Calu3 (cell line): ENCODE data around the gene MIEN1. TPM values are rescaled to one million over a fixed set of nuclear protein-coding genes. Genes with fewer than 3 reads are reported as not detected.

Experiments used
- BruUV-seq: library from RNA; stranded (reverse); fragments of 400-500 nt; replicated peaks from 2 replicates; lab custom pipeline; 2021; lab: Mats Ljungman, UMichigan
- CTCF ChIA-PET: fragments of 300-600 bp; sonication (Branson Sonifier 250); formaldehyde crosslinking; loops from one replicate; lab custom pipeline; 2022; ENCODE audit warnings: antibody characterized with exemption; lab: Charles Lee
- DNase-seq: peaks from one replicate; pipeline ENCODE4 v3.0.0; 2022
- H3K27ac Mint-ChIP-seq: one replicate; pipeline ENCODE4 v1.8.0; 2022; ENCODE audit warnings: mixed read lengths; ENCODE audit not compliant: unreplicated experiment
- H3K27me3 Mint-ChIP-seq: one replicate; pipeline ENCODE4 v1.8.0; 2022; ENCODE audit warnings: mixed read lengths; ENCODE audit not compliant: unreplicated experiment
- H3K36me3 Mint-ChIP-seq: one replicate; pipeline ENCODE4 v1.8.0; 2022; ENCODE audit warnings: mild to moderate bottlenecking, moderate library complexity, mixed read lengths; ENCODE audit not compliant: insufficient read depth, unreplicated experiment
- H3K4me1 Mint-ChIP-seq: one replicate; pipeline ENCODE4 v1.8.0; 2022; ENCODE audit warnings: mild to moderate bottlenecking, low read depth, mixed read lengths; ENCODE audit not compliant: unreplicated experiment
- H3K4me3 Mint-ChIP-seq: one replicate; pipeline ENCODE4 v1.8.0; 2022; ENCODE audit warnings: mild to moderate bottlenecking, low read depth, moderate library complexity, mixed read lengths; ENCODE audit not compliant: unreplicated experiment
- H3K9me3 Mint-ChIP-seq: one replicate; pipeline ENCODE4 v1.8.0; 2022; ENCODE audit warnings: low read depth, mixed read lengths; ENCODE audit not compliant: unreplicated experiment
- CTCF ChIP-seq: fragments of 200-600 bp; IDR thresholded peaks from one replicate; pipeline ENCODE4 v1.8.0; 2022; ENCODE audit warnings: antibody characterized with exemption; ENCODE audit not compliant: unreplicated experiment
- intact Hi-C: fragments of 100-400 bp; cut with micrococcal nuclease; formaldehyde crosslinking; loops from one replicate; pipeline ENCODE4 v1.10.0; 2022; ENCODE audit not compliant: unreplicated experiment
- total RNA-seq: library from RNA; stranded (reverse); gene quantifications from 2 replicates; pipeline ENCODE4 v1.2.3, GENCODE V29; 2022

Gene MIEN1
- total RNA-seq, 1 experiment from 2014 or later: 2,121 TPM

GRCh38 chr17:39757931-39758873 lies 27.9 kb upstream of the MIEN1 start:
- H3K4me1 Mint-ChIP-seq: peaks cover 21% of the 10 kb centered on the region
- peaks cover 37% of the 10 kb centered on the region for H3K27me3 Mint-ChIP-seq
- intact Hi-C loops: no loop called here
- no peak overlapping the region for H3K27ac Mint-ChIP-seq
- H3K36me3 Mint-ChIP-seq: peaks cover 33% of the 10 kb centered on the region
- no peak for DNase-seq
- TF ChIP-seq CTCF: no peak
- BruUV-seq: no TSS peak
- H3K4me3 Mint-ChIP-seq: no peak overlapping the region
- CTCF ChIA-PET: interaction anchor here (0.5 to 161.2 kb wide), 40 partner anchors 31 to 936 kb away, joined by 3 to 42089 read pairs (median 18); partner anchors contain the start of genes ERBB2, GRB7, GSDMA and GSDMB
- no peaks in the 10 kb centered on the region for H3K9me3 Mint-ChIP-seq

GRCh38 chr17:39757176-39757662 lies 26.9 kb upstream of the MIEN1 start:
- CTCF ChIA-PET: interaction anchor here (0.6 to 161.2 kb wide), 28 partner anchors 30 to 474 kb away, joined by 3 to 42089 read pairs (median 78); partner anchors contain the start of genes ERBB2, GRB7, GSDMA and IKZF3

GRCh38 chr17:39756380-39757079 lies 26.2 kb upstream of the MIEN1 start:
- no peak for TF ChIP-seq CTCF
- intact Hi-C loops: no loop called here
- CTCF ChIA-PET: interaction anchor here (0.6 to 161.2 kb wide), 31 partner anchors 29 to 475 kb away, joined by 3 to 42089 read pairs (median 54); partner anchors contain the start of genes ERBB2, GRB7, GSDMA and IKZF3
- peak overlapping the region; percentile 1 for H3K27ac Mint-ChIP-seq
- H3K4me1 Mint-ChIP-seq: peaks cover 38% of the 10 kb centered on the region
- no TSS peak for BruUV-seq
- H3K36me3 Mint-ChIP-seq: peaks cover 50% of the 10 kb centered on the region
- peaks cover 37% of the 10 kb centered on the region for H3K27me3 Mint-ChIP-seq
- DNase-seq: no peak
- H3K9me3 Mint-ChIP-seq: no peaks in the 10 kb centered on the region
- peak overlapping the region; percentile 63 for H3K4me3 Mint-ChIP-seq

More at GRCh38 chr17:39757176-39757662, 26.9 kb upstream of the MIEN1 start:
- BruUV-seq: no TSS peak
- Mint-ChIP-seq H3K4me1 (peaks cover 31% of the 10 kb centered on the region), H3K27ac (no peak overlapping the region), H3K36me3 (peaks cover 43% of the 10 kb centered on the region), H3K9me3 (no peaks in the 10 kb centered on the region), H3K27me3 (peaks cover 37% of the 10 kb centered on the region), H3K4me3 (no peak overlapping the region)
- DNase-seq: no peak
- TF ChIP-seq CTCF: no peak
- intact Hi-C loops: no loop called here
